CD4-positive, alpha-beta T cell treated with Interleukin-4 for 4 hours (primary cell): ENCODE measurements around the gene TMEM255B.
"Not testable (repeated sequence)": the region's sequence is repeated elsewhere in the genome, so short reads cannot be mapped to it uniquely, and the experiment has no call there.

Experiments used
- DNase-seq: peaks from one replicate; pipeline ENCODE4 v3.0.0-alpha.2; 2020

Gene TMEM255B

DNA sequence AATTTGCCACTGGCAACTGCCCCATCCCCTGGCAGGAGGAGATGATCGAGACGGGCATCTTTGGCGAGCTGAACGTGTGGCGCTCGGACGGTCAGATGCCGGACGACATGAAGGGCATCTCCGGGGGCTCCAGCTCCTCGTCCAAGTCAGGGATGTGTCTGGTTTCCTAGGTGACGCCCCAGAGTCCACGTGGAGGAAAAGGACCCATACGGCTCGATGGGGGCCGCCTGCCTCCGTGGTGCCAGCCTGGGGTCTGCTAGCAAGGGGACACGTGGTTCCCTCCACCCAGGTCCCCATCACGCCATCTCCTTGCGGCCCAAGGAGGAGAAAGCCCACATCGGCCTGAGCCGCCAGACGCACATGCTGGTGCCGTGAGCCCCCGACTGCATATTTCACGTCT, 23.8 kb upstream of the TMEM255B start:
- no peak for DNase-seq

- no peak for DNase-seq
Observed at GRCh38 chr13:113735750-113736149, 23.3 kb upstream of the TMEM255B start.

- DNase-seq, result no peak
Observed at GRCh38 chr13:113736258-113736731, 22.7 kb upstream of the TMEM255B start.

DNA sequence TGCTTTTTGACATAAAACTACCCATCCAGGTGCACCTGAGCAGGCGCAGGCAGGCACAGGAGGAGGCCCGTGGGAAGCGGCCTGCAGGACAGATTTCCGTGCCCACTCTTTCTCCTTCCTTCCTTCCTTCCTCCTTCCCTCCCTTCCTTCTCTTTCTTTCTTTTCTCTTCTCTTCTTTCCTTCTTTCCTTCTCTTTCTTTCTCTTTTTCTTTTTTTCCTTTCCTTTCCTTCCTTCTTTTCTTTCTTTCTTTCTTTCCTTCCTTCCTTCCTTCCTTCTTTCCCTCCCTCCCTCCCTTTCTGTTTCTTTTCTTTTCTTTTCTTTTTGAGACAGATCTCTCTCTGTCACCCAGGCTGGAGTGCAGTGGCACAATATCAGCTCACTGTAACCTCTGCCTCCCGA, 21.2 kb upstream of the TMEM255B start:
- no peak for DNase-seq

- no peak for DNase-seq
Observed at GRCh38 chr13:113739527-113740285, 19.3 kb upstream of the TMEM255B start.

GRCh38 chr13:113740286-113740556, 18.8 kb upstream of the TMEM255B start:
- DNase-seq, result no peak

GRCh38 chr13:113740661-113741060, 18.4 kb upstream of the TMEM255B start:
- no peak for DNase-seq

- DNase-seq, result peak; percentile 9
Observed at GRCh38 chr13:113741191-113741668, 17.8 kb upstream of the TMEM255B start.

- DNase-seq, result peak; percentile 2
Observed at GRCh38 chr13:113742000-113742441, 17.0 kb upstream of the TMEM255B start.

GRCh38 chr13:113742445-113743120, 16.4 kb upstream of the TMEM255B start:
- no peak for DNase-seq

- no peak for DNase-seq
Observed at GRCh38 chr13:113743366-113744195, 15.4 kb upstream of the TMEM255B start.

DNA sequence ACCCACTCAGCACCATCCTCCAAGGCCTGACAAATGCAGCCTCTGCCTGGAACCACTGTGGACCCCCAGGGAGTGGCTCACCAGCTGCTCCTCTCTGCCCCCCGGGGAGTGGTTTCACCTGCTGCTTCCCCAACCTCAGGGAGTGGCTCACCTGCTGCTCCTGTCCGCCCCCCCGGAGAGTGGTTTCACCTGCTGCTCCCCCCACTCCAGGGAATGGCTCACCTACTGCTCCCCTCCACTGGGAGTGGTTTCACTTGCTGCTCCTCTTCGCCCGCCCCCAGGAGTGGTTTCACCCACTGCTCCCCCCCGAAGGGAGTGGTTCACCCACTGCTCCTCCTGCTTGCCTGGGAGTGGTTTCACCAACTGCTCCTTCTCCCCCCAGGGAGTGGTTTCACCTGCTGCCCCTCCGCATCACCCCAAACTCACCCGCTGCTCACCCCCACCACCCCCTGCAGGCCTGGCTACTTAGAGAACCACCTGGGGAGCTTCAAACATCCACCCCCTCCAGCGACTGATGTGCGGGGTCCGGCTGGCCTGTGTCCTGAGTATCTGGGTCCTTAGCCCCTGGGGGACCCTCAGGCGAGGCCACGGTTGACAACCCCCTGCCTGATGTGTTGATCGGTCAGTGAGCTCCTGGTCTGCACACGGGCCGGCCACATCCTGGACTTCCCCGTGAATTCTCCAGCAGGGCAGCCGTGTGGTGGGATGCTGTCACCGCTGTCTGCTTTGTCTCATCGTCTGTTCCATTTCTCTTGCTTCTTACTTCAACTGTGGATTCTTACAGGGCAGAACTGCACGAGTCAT, 14.6 kb upstream of the TMEM255B start:
- DNase-seq, result no peak

GRCh38 chr13:113745059-113745458, 14.0 kb upstream of the TMEM255B start:
- no peak for DNase-seq

DNA sequence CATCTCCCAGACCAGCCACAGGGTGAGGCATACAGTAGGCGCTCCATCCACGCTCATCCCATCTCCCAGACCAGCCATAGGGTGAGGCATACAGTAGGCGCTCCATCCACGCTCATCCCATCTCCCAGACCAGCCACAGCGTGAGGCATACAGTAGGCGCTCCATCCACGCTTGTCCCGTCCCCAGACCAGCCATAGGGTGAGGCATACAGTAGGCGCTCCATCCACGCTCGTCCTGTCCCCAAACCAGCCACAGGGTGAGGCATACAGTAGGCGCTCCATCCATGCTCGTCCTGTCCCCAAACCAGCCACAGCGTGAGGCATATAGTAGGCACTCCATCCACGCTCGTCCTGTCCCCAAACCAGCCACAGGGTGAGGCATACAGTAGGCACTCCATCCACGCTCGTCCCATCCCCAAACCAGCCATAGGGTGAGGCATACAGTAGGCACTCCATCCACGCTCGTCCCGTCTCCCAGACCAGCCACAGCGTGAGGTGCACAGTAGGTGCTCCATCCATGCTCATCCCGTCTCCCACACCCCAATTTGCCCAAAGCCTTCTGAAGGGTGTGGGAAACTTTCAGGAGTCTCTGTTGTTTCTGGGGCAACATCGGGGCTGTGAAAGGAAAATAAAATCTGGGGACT, 13.4 kb upstream of the TMEM255B start:
- not testable (repeated sequence) for DNase-seq

- no peak for DNase-seq
Observed at GRCh38 chr13:113746143-113746525, 12.9 kb upstream of the TMEM255B start.

- no peak for DNase-seq
Observed at GRCh38 chr13:113746671-113747070, 12.4 kb upstream of the TMEM255B start.

DNA sequence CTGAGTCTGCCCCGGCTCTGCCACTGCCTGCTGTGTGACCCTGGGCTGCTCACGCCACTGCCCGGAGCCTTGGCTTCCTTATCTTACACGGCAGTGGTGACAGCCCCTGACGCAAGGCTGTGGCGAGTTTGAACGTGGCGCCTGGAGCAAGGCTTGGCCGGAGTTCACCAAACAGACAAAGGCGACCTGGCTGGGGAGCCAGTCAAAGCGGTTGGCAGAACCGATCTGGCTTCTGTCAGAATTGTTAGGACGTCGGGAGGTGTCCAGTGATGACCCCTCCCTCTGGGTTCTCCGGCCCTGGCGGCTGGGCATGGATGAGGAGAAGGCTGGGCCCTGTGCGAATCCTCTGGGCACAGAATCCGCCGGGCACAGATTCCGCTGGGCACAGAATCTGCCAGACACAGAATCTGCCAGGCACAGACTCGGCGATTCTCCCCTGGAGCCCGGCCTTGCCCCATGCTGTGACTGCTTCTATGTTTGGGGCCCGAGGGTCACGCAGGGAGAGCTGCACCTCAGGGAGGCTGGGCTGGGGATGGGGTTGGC, 11.7 kb upstream of the TMEM255B start:
- DNase-seq, result no peak

GRCh38 chr13:113748101-113748861, 10.7 kb upstream of the TMEM255B start:
- DNase-seq, result no peak

GRCh38 chr13:113748862-113749451, 10.1 kb upstream of the TMEM255B start:
- no peak for DNase-seq

DNA sequence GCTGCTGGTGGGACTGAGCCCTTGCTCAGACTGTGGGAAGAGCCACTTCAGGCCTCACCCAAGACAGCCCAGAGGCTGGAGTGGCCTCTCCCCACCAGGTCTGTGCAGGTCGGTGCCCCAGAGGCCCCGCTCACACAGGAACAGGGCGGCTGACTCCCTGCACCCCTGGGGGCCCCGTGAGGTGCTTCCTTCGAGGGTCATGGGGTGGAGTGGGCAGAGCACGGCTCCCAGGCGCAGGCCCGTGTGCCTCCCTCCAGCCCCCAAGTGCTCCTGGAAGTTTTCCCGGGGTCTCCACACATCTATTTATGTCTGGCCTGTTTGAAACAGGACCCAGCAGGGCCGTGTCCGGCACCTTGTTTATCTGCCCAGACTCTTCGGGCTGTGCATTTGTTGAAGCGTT, 9.5 kb upstream of the TMEM255B start:
- DNase-seq, result no peak

- DNase-seq, result no peak
Observed at GRCh38 chr13:113749967-113750366, 9.1 kb upstream of the TMEM255B start.
